Bronchial epithelial cell (primary cell): ENCODE measurements around the gene ATP5IF1. TPM values are rescaled to one million over a fixed set of nuclear protein-coding genes. Genes with fewer than 3 reads are reported as not detected.

ENCODE experiments used
- DNase-seq: peaks from one replicate; pipeline ENCODE4 v3.0.0-alpha.2; 2010; ENCODE audit warnings: low read depth
- FAIRE-seq: peaks from 2 replicates; lab custom pipeline; 2011; peaks lifted over from hg19 to GRCh38; lab: Jason Lieb, UNC
- H3K27me3 ChIP-seq: 2 replicates; pipeline ENCODE4 v1.5.1; 2011; ENCODE audit warnings: low read length; ENCODE audit not compliant: control insufficient read depth, insufficient read depth
- H3K36me3 ChIP-seq: 2 replicates; pipeline ENCODE4 v1.5.1; 2011; ENCODE audit warnings: low read length; ENCODE audit not compliant: control insufficient read depth, insufficient read depth
- H3K4me3 ChIP-seq: 2 replicates; pipeline ENCODE4 v1.5.1; 2011; ENCODE audit warnings: mild to moderate bottlenecking, low read depth, low read length, control low read depth
- total RNA-seq: library from RNA; depleted of rRNA; stranded (reverse); fragments of >200 nt; gene quantifications from 2 replicates; pipeline ENCODE4 v1.2.1, GENCODE V29; 2014
- TF ChIP-seq, protein P1 (sequence below): IDR thresholded peaks from 2 replicates; pipeline ENCODE4 v1.5.1; 2011; ENCODE audit warnings: mild to moderate bottlenecking, moderate library complexity, low read length, control low read depth, inconsistent platforms; ENCODE audit not compliant: insufficient read depth, severe bottlenecking

Gene ATP5IF1
- total RNA-seq, 1 donor from 2014 or later = 286 TPM

DNA sequence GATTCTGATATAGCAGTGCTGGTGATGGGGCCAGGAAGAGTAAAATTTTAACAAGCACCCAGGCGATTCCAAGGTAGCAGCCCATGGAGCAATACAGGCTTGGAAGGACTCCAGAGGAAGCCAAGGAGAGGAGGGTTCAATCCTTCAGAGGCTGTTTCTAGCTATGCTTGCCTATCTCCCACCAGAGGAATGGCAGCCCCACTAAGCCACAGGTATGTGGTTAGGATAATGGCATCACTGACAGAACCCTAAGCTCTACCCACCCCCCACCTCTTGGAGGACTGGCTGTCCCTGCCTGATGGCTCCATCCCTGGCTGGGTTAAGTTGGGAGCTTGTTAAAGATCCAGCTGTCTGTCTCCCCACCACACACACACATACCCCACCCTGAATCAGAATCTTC is 40.1 kb upstream of the ATP5IF1 start:
- TF ChIP-seq, protein P1, sequence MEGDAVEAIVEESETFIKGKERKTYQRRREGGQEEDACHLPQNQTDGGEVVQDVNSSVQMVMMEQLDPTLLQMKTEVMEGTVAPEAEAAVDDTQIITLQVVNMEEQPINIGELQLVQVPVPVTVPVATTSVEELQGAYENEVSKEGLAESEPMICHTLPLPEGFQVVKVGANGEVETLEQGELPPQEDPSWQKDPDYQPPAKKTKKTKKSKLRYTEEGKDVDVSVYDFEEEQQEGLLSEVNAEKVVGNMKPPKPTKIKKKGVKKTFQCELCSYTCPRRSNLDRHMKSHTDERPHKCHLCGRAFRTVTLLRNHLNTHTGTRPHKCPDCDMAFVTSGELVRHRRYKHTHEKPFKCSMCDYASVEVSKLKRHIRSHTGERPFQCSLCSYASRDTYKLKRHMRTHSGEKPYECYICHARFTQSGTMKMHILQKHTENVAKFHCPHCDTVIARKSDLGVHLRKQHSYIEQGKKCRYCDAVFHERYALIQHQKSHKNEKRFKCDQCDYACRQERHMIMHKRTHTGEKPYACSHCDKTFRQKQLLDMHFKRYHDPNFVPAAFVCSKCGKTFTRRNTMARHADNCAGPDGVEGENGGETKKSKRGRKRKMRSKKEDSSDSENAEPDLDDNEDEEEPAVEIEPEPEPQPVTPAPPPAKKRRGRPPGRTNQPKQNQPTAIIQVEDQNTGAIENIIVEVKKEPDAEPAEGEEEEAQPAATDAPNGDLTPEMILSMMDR = no peak
- DNase-seq (no peak), FAIRE-seq (no peak)
- H3K27me3 ChIP-seq = no peaks in the 10 kb centered on the region
- H3K36me3 ChIP-seq = peaks cover 6% of the 10 kb centered on the region
- no peak overlapping the region for H3K4me3 ChIP-seq

DNA sequence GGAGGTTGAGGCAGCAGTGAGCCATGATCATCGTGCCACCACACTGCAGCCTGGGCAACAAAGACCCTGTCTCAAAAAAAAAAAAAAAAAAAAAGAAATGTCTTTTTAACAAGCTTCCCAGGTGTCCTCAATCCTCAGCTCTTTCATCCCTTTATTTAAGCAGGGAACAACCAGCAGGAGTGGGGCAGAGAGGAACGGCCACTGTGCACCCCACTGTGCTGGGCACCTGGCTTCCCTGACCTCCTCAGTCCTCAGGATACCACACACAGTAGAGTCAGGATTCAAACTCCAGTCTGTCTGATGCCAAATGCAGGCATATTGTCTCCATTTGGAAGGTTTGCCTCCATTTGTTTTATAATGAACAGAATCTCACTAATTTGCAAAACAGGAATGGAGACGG is 39.6 kb upstream of the ATP5IF1 start:
- no peak overlapping the region for H3K4me3 ChIP-seq
- TF ChIP-seq, protein P1 = no peak
- no peaks in the 10 kb centered on the region for H3K27me3 ChIP-seq
- FAIRE-seq = no peak
- H3K36me3 ChIP-seq = peaks cover 9% of the 10 kb centered on the region
- DNase-seq = no peak

DNA sequence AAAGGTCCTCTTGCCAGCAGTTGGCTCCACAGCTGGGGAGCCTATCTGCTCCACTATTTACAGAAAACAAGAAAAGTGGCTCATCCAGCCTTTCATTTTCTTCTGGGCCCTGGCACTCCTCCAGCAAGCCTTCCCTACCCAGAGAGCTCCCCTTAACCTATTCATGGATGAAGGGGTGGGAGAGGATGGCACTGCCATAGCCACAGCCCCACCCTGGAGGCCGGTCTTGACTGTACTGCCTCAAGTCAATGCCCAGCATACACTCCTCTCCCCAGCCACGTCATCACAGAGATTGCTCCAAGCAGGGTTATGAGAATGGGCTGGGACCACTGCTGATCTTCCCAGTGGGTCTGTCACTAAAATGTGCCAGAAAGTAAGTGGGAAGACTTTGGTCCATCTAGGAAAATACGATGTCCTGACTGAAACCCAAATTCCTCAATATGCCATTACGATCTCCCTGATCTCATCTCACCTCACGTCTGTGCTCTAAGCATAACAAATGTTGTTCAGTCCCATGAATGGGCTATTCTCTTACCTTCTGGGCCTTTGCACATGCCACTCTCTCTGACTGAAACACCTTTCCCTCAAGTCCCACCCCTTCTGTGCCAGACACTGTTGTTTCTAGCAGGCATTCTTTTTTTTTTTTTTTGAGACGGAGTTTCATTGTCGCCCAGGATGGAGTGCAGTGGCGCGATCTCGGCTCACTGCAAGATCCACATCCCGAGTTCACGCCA is 38.1 kb upstream of the ATP5IF1 start:
- Histone ChIP-seq H3K27me3 (no peaks in the 10 kb centered on the region), H3K36me3 (peaks cover 9% of the 10 kb centered on the region), H3K4me3 (no peak overlapping the region)
- TF ChIP-seq, protein P1 = no peak
- DNase-seq (no peak), FAIRE-seq (peak; percentile 83)

DNA sequence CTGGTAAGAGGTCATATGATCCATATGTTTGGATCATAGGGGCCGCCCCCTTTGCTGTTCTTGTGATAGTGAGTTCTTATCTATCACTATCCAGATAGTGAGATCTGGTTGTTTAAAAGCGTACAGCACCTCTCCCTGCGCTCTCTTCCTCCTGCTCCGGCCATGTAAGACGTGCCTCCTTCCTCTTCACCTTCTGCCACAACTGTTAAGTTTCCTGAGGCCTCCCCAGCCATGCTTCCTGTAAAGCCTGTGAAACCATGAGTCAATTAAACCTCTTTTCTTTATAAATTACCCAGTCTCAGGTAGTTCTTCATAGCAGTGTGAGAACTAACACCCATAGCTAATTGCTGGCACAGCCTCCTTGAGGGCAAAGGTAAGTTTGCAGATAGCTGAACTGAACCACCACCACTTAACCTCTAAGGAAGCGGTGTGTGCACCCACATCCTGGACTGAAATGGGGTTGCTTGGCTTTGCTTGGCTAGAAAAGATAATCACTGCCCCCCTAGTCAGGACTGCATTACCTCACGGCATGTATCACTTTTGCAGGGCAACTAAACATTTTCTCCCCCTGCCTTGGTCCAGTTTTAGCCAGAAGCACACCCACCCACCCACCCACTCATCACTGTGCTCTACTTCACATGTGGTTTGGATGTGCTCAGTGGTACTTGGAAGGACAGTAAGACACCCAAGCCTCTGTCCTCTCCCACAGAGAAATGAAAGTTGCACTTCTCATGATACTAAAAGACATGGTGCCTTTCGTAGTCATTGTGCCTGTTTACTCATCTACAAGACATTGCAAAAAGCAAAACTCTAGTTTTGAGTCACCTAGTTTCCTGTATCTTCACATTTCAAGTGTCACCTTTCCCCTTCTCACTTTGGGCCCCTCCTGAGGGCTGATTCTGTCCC is 36.3 kb upstream of the ATP5IF1 start:
- Histone ChIP-seq H3K36me3 (peaks cover 13% of the 10 kb centered on the region), H3K27me3 (no peaks in the 10 kb centered on the region), H3K4me3 (no peak overlapping the region)
- no peak for DNase-seq
- TF ChIP-seq, protein P1 = no peak
- no peak for FAIRE-seq

DNA sequence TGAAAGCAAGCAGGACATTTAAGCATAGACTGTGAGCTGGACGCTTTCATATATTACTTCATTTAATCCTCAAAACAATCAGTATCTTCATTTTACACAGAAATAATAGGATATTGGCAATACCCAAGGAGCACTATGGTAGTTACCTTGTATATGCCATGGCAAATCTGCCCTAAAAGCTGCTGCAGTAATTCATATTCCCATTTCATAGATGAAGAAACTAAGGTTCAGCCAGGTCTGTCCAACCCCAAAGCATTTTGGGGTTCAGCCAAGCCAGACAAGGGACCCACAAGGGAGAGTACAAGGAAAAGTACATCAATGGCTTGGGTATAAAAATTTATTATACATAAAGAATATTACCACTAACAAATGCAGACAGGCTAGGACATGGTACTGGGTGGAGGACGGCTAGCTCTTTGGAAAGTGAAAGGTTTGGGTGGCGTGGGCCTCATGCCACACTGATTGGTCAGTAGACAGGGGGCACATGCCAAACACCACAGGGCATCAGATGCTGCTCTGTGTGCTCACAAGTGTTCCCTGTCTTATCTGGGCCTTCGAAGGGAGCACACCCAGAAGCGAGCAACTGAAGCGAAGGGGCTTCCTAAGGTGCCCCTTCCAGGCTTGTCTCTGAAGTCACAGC is 35.6 kb upstream of the ATP5IF1 start:
- DNase-seq = no peak
- FAIRE-seq = no peak
- TF ChIP-seq, protein P1 = no peak
- H3K27me3 ChIP-seq = no peaks in the 10 kb centered on the region
- H3K4me3 ChIP-seq = no peak overlapping the region
- H3K36me3 ChIP-seq = peaks cover 13% of the 10 kb centered on the region
